SK-N-SH treated with all-trans-retinoic acid at 6 μM for 48 hours (cell line): ENCODE results near the gene ASTN1.

Experiments used
- ARNTL ChIP-seq: fragments of 450-650 bp; formaldehyde crosslinking; IDR thresholded peaks from 2 replicates; pipeline ENCODE4 v1.5.0; 2020; ENCODE audit warnings: low read depth, mild to moderate bottlenecking, moderate library complexity, borderline replicate concordance
- ZC3H10 ChIP-seq: fragments of 250-450 bp; sonication (Bioruptor Pico); IDR thresholded peaks from 2 replicates; pipeline ENCODE4 v1.5.1; 2021; ENCODE audit warnings: mild to moderate bottlenecking, moderate library complexity
- ZFP30 ChIP-seq: fragments of 450-650 bp; formaldehyde crosslinking; IDR thresholded peaks from 2 replicates; pipeline ENCODE4 v1.5.0; 2022; ENCODE audit warnings: mild to moderate bottlenecking, moderate library complexity
- ZNF565 ChIP-seq: fragments of 450-650 bp; formaldehyde crosslinking; conservative IDR thresholded peaks from 2 replicates; pipeline ENCODE4 v1.5.0; 2020; ENCODE audit warnings: low read depth, mild to moderate bottlenecking, moderate library complexity
- TF ChIP-seq, protein P1 (sequence below): fragments of 250-450 bp; sonication (Bioruptor Pico); IDR thresholded peaks from 2 replicates; pipeline ENCODE4 v1.5.1; 2021; ENCODE audit warnings: mild to moderate bottlenecking, moderate library complexity

GRCh38 chr1:177008653-177009052 is 155.9 kb downstream of the ASTN1 start:
- TF ChIP-seq ZFP30 (CRISPR knock-in tag): no peak
- TF ChIP-seq, protein P1, sequence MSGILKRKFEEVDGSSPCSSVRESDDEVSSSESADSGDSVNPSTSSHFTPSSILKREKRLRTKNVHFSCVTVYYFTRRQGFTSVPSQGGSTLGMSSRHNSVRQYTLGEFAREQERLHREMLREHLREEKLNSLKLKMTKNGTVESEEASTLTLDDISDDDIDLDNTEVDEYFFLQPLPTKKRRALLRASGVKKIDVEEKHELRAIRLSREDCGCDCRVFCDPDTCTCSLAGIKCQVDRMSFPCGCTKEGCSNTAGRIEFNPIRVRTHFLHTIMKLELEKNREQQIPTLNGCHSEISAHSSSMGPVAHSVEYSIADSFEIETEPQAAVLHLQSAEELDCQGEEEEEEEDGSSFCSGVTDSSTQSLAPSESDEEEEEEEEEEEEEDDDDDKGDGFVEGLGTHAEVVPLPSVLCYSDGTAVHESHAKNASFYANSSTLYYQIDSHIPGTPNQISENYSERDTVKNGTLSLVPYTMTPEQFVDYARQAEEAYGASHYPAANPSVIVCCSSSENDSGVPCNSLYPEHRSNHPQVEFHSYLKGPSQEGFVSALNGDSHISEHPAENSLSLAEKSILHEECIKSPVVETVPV (CRISPR knock-in tag): no peak
- no peak for TF ChIP-seq ZC3H10 (CRISPR knock-in tag)
- no peak for TF ChIP-seq ZNF565 (CRISPR knock-in tag)
- TF ChIP-seq ARNTL (CRISPR knock-in tag): no peak
